Activated CD4-positive, alpha-beta T cell treated with anti-CD3 and anti-CD28 coated beads for 36 hours (primary cell): ENCODE results near the gene SHPK. TPM values are rescaled to one million over a fixed set of nuclear protein-coding genes. Genes with fewer than 3 reads are reported as not detected.

Experiments
- ATAC-seq: fragments of 200-7000 bp; cut with Tn5 transposase; one replicate; pipeline ENCODE4 v1.10.0; 2021; ENCODE audit warnings: mild to moderate bottlenecking, moderate library complexity
- CTCF ChIA-PET: fragments of 350-600 bp; sonication (Branson Sonifier 250); formaldehyde crosslinking; loops from one replicate; lab custom pipeline; 2021; ENCODE audit warnings: antibody characterized with exemption; lab: Charles Lee
- POLR2A ChIA-PET: fragments of 350-600 bp; sonication (Branson Sonifier 250); formaldehyde crosslinking; loops from one replicate; lab custom pipeline; 2021; ENCODE audit warnings: antibody characterized with exemption, inconsistent platforms; lab: Charles Lee
- DNase-seq: peaks from one replicate; pipeline ENCODE4 v3.0.0-alpha.2; 2020
- H3K27ac Mint-ChIP-seq: one replicate; pipeline ENCODE4 v1.8.0; 2021; ENCODE audit warnings: mixed read lengths
- H3K27me3 Mint-ChIP-seq: one replicate; pipeline ENCODE4 v1.8.0; 2021; ENCODE audit warnings: mixed read lengths
- H3K36me3 Mint-ChIP-seq: one replicate; pipeline ENCODE4 v1.8.0; 2021; ENCODE audit warnings: low read depth, mixed read lengths
- H3K4me1 Mint-ChIP-seq: one replicate; pipeline ENCODE4 v1.8.0; 2021; ENCODE audit warnings: mixed read lengths
- H3K4me3 Mint-ChIP-seq: one replicate; pipeline ENCODE4 v1.8.0; 2021; ENCODE audit warnings: mild to moderate bottlenecking, moderate library complexity, mixed read lengths
- H3K9me3 Mint-ChIP-seq: one replicate; pipeline ENCODE4 v1.8.0; 2021; ENCODE audit warnings: low read depth, mixed read lengths
- intact Hi-C, 2 experiments: fragments of 100-400 bp; cut with DNase I in 1 of 2; cut with micrococcal nuclease in 1 of 2; formaldehyde crosslinking; loops; one replicate each; pipeline versions ENCODE4 v1.14.2 to v1.15.1; 2022 to 2024; cut with DNase I, micrococcal nuclease
- total RNA-seq, 2 experiments: library from RNA; stranded (reverse); gene quantifications; one replicate each; pipeline ENCODE4 v1.2.3, GENCODE V29; 2021

The SHPK gene
- total RNA-seq, 2 experiments from 2014 or later = 12.5 to 15.0 TPM

- peak; percentile 60 for ATAC-seq
- no peak overlapping the region for H3K4me3 Mint-ChIP-seq
These were observed 7.9 kb upstream of the SHPK start for GRCh38 chr17:3643889-3644349.

GRCh38 chr17:3641717-3642486 is 5.9 kb upstream of the SHPK start:
- Mint-ChIP-seq H3K4me1 (peaks cover 49% of the 10 kb centered on the region), H3K36me3 (peaks cover 10% of the 10 kb centered on the region), H3K27ac (peak overlapping the region; percentile 55), H3K9me3 (no peaks in the 10 kb centered on the region), H3K27me3 (no peaks in the 10 kb centered on the region), H3K4me3 (no peak overlapping the region)
- DNase-seq = no peak
- ChIA-PET POLR2A (no interaction called here), CTCF (interaction anchor here (0.6 kb wide), 1 partner anchor 9 kb away, joined by 4 read pairs; no protein-coding TSS in a partner anchor)
- intact Hi-C loops = loop anchor here in 1 of 2 experiments (10.0 kb wide), 1 partner anchor 817 kb away; no protein-coding TSS in a partner anchor
- ATAC-seq = no peak

More at GRCh38 chr17:3643889-3644349, 7.9 kb upstream of the SHPK start:
- CTCF ChIA-PET = interaction anchor here (0.7 to 1.2 kb wide), 4 partner anchors 9 to 781 kb away, joined by 3 to 4 read pairs (median 4); no protein-coding TSS in a partner anchor
- Mint-ChIP-seq H3K27ac (peak overlapping the region; percentile 55), H3K4me1 (peaks cover 33% of the 10 kb centered on the region), H3K9me3 (no peaks in the 10 kb centered on the region), H3K36me3 (peaks cover 17% of the 10 kb centered on the region), H3K27me3 (no peaks in the 10 kb centered on the region)
- peak; percentile 29 for DNase-seq
- POLR2A ChIA-PET = no interaction called here
- intact Hi-C loops = loop anchor here in 1 of 2 experiments (10.0 kb wide), 1 partner anchor 819 kb away; no protein-coding TSS in a partner anchor

- DNase-seq (no peak), ATAC-seq (no peak)
- Mint-ChIP-seq H3K27me3 (no peaks in the 10 kb centered on the region), H3K9me3 (no peaks in the 10 kb centered on the region), H3K4me1 (peaks cover 49% of the 10 kb centered on the region), H3K36me3 (peaks cover 10% of the 10 kb centered on the region), H3K4me3 (no peak overlapping the region), H3K27ac (peak overlapping the region; percentile 89)
- ChIA-PET CTCF (interaction anchor here (1.0 kb wide), 1 partner anchor 9 kb away, joined by 3 read pairs; no protein-coding TSS in a partner anchor), POLR2A (no interaction called here)
- intact Hi-C loops = loop anchor here in 1 of 2 experiments (10.0 kb wide), 1 partner anchor 816 kb away; no protein-coding TSS in a partner anchor
These were observed 5.0 kb upstream of the SHPK start for GRCh38 chr17:3641014-3641413.

GRCh38 chr17:3639981-3640596 is 4.0 kb upstream of the SHPK start:
- peaks cover 47% of the 10 kb centered on the region for H3K4me1 Mint-ChIP-seq
- CTCF ChIA-PET = interaction anchor here (0.8 to 1.2 kb wide), 5 partner anchors 8 to 205 kb away, joined by 3 to 7 read pairs (median 3); no protein-coding TSS in a partner anchor
- peaks cover 8% of the 10 kb centered on the region for H3K36me3 Mint-ChIP-seq
- ATAC-seq (peak; percentile 43), DNase-seq (peak; percentile 66)
- no peaks in the 10 kb centered on the region for H3K27me3 Mint-ChIP-seq
- no peaks in the 10 kb centered on the region for H3K9me3 Mint-ChIP-seq
- peak overlapping the region; percentile 89 for H3K27ac Mint-ChIP-seq
- intact Hi-C loops = loop anchor here (5.0 to 10.0 kb wide), 4 partner anchors 593 to 1303 kb away; partner anchors contain the start of genes METTL16 (in 1 of the 2), SGSM2 (in 1 of the 2) and TSR1 (in 1 of the 2)
- peak overlapping the region; percentile 51 for H3K4me3 Mint-ChIP-seq
- POLR2A ChIA-PET = interaction anchor here (0.7 kb wide), 1 partner anchor 53 kb away, joined by 3 read pairs; no protein-coding TSS in a partner anchor

- no peak for ATAC-seq
These were observed 891 bp upstream of the SHPK start for GRCh38 chr17:3636908-3637373.

GRCh38 chr17:3635474-3636153 is 436 bp downstream of the SHPK start:
- POLR2A ChIA-PET = no interaction called here
- CTCF ChIA-PET = interaction anchor here (0.5 to 1.6 kb wide), 7 partner anchors 8 to 659 kb away, joined by 3 to 11 read pairs (median 3); partner anchors contain the start of gene TAX1BP3
- Mint-ChIP-seq H3K36me3 (peaks cover 5% of the 10 kb centered on the region), H3K4me1 (peaks cover 37% of the 10 kb centered on the region), H3K9me3 (no peaks in the 10 kb centered on the region), H3K4me3 (peak overlapping the region; percentile 93), H3K27me3 (no peaks in the 10 kb centered on the region), H3K27ac (no peak overlapping the region)
- peak; percentile 20 for DNase-seq
- intact Hi-C loops = loop anchor here (1.0 to 5.0 kb wide), 13 partner anchors 33 to 1298 kb away; partner anchors contain the start of genes EMC6 (in 2 of the 2), TAX1BP3 (in 2 of the 2), ATP2A3 (in 1 of the 2) and CLUH (in 1 of the 2)
- ATAC-seq = peak; percentile 9

More at GRCh38 chr17:3636908-3637373, 891 bp upstream of the SHPK start:
- ChIA-PET POLR2A (interaction anchor here (1.1 kb wide), 1 partner anchor 9 kb away, joined by 3 read pairs; no protein-coding TSS in a partner anchor), CTCF (interaction anchor here (1.0 to 1.3 kb wide), 2 partner anchors 11 to 13 kb away, joined by 7 to 11 read pairs; no protein-coding TSS in a partner anchor)
- Mint-ChIP-seq H3K27me3 (no peaks in the 10 kb centered on the region), H3K9me3 (no peaks in the 10 kb centered on the region), H3K36me3 (peaks cover 5% of the 10 kb centered on the region), H3K27ac (no peak overlapping the region), H3K4me3 (peak overlapping the region; percentile 93), H3K4me1 (peaks cover 47% of the 10 kb centered on the region)
- intact Hi-C loops = loop anchor here (1.0 to 5.0 kb wide), 13 partner anchors 31 to 1300 kb away; partner anchors contain the start of genes EMC6 (in 2 of the 2), TAX1BP3 (in 2 of the 2), ATP2A3 (in 1 of the 2) and CLUH (in 1 of the 2)
- DNase-seq = peak; percentile 34

- peaks cover 14% of the 10 kb centered on the region for H3K36me3 Mint-ChIP-seq
- no peaks in the 10 kb centered on the region for H3K9me3 Mint-ChIP-seq
- H3K27ac Mint-ChIP-seq = no peak overlapping the region
- no peak overlapping the region for H3K4me3 Mint-ChIP-seq
- DNase-seq (no peak), ATAC-seq (no peak)
- H3K27me3 Mint-ChIP-seq = no peaks in the 10 kb centered on the region
- CTCF ChIA-PET = interaction anchor here (0.6 to 0.8 kb wide), 2 partner anchors 12 to 149 kb away, joined by 3 to 4 read pairs; no protein-coding TSS in a partner anchor
- POLR2A ChIA-PET = no interaction called here
- peaks cover 12% of the 10 kb centered on the region for H3K4me1 Mint-ChIP-seq
- intact Hi-C loops = no loop called here
These were observed 3.8 kb downstream of the SHPK start for GRCh38 chr17:3632287-3632686.

- DNase-seq (no peak), ATAC-seq (no peak)
- POLR2A ChIA-PET = no interaction called here
- CTCF ChIA-PET = interaction anchor here (0.6 to 0.8 kb wide), 2 partner anchors 28 to 716 kb away, joined by 3 read pairs; no protein-coding TSS in a partner anchor
- Mint-ChIP-seq H3K4me1 (peaks cover 9% of the 10 kb centered on the region), H3K27ac (no peak overlapping the region), H3K27me3 (no peaks in the 10 kb centered on the region), H3K4me3 (no peak overlapping the region), H3K36me3 (peaks cover 17% of the 10 kb centered on the region), H3K9me3 (no peaks in the 10 kb centered on the region)
- intact Hi-C loops = no loop called here
These were observed 5.3 kb downstream of the SHPK start for GRCh38 chr17:3630781-3631180.

GRCh38 chr17:3627769-3628167 is 8.3 kb downstream of the SHPK start:
- intact Hi-C loops = no loop called here
- CTCF ChIA-PET = interaction anchor here (0.6 to 1.0 kb wide), 3 partner anchors 20 to 576 kb away, joined by 3 to 4 read pairs (median 3); no protein-coding TSS in a partner anchor
- H3K9me3 Mint-ChIP-seq = no peaks in the 10 kb centered on the region

More at GRCh38 chr17:3627769-3628167, 8.3 kb downstream of the SHPK start:
- H3K4me1 Mint-ChIP-seq = no peaks in the 10 kb centered on the region
- H3K36me3 Mint-ChIP-seq = peaks cover 30% of the 10 kb centered on the region
- POLR2A ChIA-PET = interaction anchor here (1.0 kb wide), 1 partner anchor 9 kb away, joined by 3 read pairs; the partner anchor contains the start of genes CTNS and SHPK
- no peak overlapping the region for H3K4me3 Mint-ChIP-seq
- no peak overlapping the region for H3K27ac Mint-ChIP-seq
- H3K27me3 Mint-ChIP-seq = no peaks in the 10 kb centered on the region
- DNase-seq (no peak), ATAC-seq (no peak)
